ENCODE results near the gene TAP1. TPM values are rescaled to one million over a fixed set of nuclear protein-coding genes. Genes with fewer than 3 reads are reported as not detected.

TAP1 gene
- polyA plus RNA-seq, 10 donors = 7.6 to 11.6 (median 9.9) TPM

- no peak for DNase-seq
Observed at GRCh38 chr6:32865724-32866443, 12.4 kb upstream of the TAP1 start.

- DNase-seq = no peak
Observed at GRCh38 chr6:32862725-32863124, 9.2 kb upstream of the TAP1 start.

GRCh38 chr6:32860674-32861073 lies 7.2 kb upstream of the TAP1 start:
- DNase-seq = no peak

- no peak for DNase-seq
Observed at GRCh38 chr6:32858194-32858593, 4.7 kb upstream of the TAP1 start.

- no peak for DNase-seq
Observed at GRCh38 chr6:32857156-32857891, 3.8 kb upstream of the TAP1 start.

GRCh38 chr6:32855467-32856174 lies 2.1 kb upstream of the TAP1 start:
- DNase-seq = no peak

- DNase-seq = peak in 2 of 3 donors; percentile 19 to 41
Observed at GRCh38 chr6:32854376-32855178, 1.1 kb upstream of the TAP1 start.

- peak in 2 of 3 donors; percentile 41 to 61 for DNase-seq
Observed at GRCh38 chr6:32852844-32853540, 512 bp downstream of the TAP1 start.

GRCh38 chr6:32852018-32852843 lies 1.3 kb downstream of the TAP1 start:
- no peak for DNase-seq

- no peak for DNase-seq
Observed at GRCh38 chr6:32851025-32851424, 2.5 kb downstream of the TAP1 start.

GRCh38 chr6:32849126-32849525 lies 4.4 kb downstream of the TAP1 start:
- DNase-seq = no peak

- DNase-seq = no peak
Observed at GRCh38 chr6:32847795-32848194, 5.7 kb downstream of the TAP1 start.

GRCh38 chr6:32847004-32847403 lies 6.5 kb downstream of the TAP1 start:
- DNase-seq = no peak

GRCh38 chr6:32845384-32845884 lies 8.1 kb downstream of the TAP1 start:
- DNase-seq = peak in 1 of 3 donors; percentile 15

GRCh38 chr6:32844839-32845383 lies 8.6 kb downstream of the TAP1 start:
- no peak for DNase-seq

- DNase-seq = peak; percentile 93 to 97 (median 95)
Observed at GRCh38 chr6:32843979-32844838, 9.3 kb downstream of the TAP1 start, which contains the start of gene PSMB8. Gene PSMB8, minus strand, starts transcription at chr6:32844047. Its CDS starts 51 bp downstream, at chr6:32843996.

- DNase-seq = no peak
Observed at GRCh38 chr6:32843331-32843978, 10.0 kb downstream of the TAP1 start.

GRCh38 chr6:32842690-32843089 lies 10.8 kb downstream of the TAP1 start:
- DNase-seq = no peak
